22Rv1 (cell line): ENCODE results near the gene CASP3.

Experiments
- ZFX ChIP-seq: fragments of 450-650 bp; IDR thresholded peaks from 2 replicates; pipeline ENCODE4 v1.6.1; 2017; ENCODE audit warnings: antibody characterized with exemption, borderline replicate concordance
- TF ChIP-seq, protein P1 (sequence below): fragments of 450-650 bp; IDR thresholded peaks from 2 replicates; pipeline ENCODE4 v1.5.1; 2017; ENCODE audit warnings: mild to moderate bottlenecking

DNA sequence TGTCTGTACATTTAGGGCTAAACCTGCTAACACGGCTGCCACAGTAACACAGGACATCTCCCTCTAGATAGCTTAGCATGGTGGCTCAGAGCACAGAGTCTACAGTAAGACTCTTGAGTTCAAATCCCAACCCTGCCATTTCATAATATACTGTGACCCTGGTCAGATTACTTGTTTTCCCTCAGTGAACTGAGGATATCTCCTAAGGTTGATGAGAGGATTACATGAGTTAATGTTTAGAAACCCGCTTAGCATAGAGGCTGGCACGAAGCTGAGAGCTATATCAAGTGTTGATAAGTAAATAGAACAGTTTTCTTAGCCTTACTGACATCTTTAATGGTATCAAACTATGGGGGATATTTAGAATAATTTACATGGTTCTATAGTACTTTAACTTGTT, 37.2 kb downstream of the CASP3 start:
- TF ChIP-seq, protein P1, sequence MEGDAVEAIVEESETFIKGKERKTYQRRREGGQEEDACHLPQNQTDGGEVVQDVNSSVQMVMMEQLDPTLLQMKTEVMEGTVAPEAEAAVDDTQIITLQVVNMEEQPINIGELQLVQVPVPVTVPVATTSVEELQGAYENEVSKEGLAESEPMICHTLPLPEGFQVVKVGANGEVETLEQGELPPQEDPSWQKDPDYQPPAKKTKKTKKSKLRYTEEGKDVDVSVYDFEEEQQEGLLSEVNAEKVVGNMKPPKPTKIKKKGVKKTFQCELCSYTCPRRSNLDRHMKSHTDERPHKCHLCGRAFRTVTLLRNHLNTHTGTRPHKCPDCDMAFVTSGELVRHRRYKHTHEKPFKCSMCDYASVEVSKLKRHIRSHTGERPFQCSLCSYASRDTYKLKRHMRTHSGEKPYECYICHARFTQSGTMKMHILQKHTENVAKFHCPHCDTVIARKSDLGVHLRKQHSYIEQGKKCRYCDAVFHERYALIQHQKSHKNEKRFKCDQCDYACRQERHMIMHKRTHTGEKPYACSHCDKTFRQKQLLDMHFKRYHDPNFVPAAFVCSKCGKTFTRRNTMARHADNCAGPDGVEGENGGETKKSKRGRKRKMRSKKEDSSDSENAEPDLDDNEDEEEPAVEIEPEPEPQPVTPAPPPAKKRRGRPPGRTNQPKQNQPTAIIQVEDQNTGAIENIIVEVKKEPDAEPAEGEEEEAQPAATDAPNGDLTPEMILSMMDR, result no peak
- no peak for TF ChIP-seq ZFX
